Heart left ventricle (tissue), 13 donors: Measurements from ENCODE around the gene SUMF1.

Experiments used
- CTCF ChIP-seq, 12 donors: fragments of 200-600 bp; sonication (generic) in 4 of 12; IDR thresholded peaks; one replicate each; pipeline versions ENCODE4 v1.5.0 to v1.8.0; 2018 to 2022; ENCODE audit warnings: antibody characterized with exemption in 12 of 12, mild to moderate bottlenecking in 5 of 12
- POLR2A ChIP-seq, 2 donors: fragments of 450-650 bp; IDR thresholded peaks; one replicate each; pipeline ENCODE4 v1.6.1; 2017; ENCODE audit warnings: antibody characterized with exemption in 2 of 2, mild to moderate bottlenecking in 2 of 2, moderate library complexity in 2 of 2
- donor health status: ischemic (EF 13 %, LVEDD 7.1; RV severe dilation, severe dysfunction).
- donor health status: DM: no; HTN: yes; CAD: no.
- donor health status: DM: no; HTN: no; CAD: no.
- donor health status: ischemic (EF 25% LVEDD 6.9; RV normal size, moderate dysfunction).
- donor health status: ischemic (EF 25% LVEDD 5.7; RV mildly dilated, moderate dysfunction).
- donor health status: ischemic (EF 35%, LVEDD 5.7; RV mildly dilated, moderate dysfunction).
- donor health status: nonischemic (EF 11% LVEDD 7.7; RV severe dilation, severe dysfunction).
- donor health status: DM: yes; HTN: yes; CAD: no.
- donor health status: PGD.
- donor health status: ischemic (EF 29% LVEDD 5.4; RV normal size, mild dysfunction).
- donor health status: nonischemic (EF 23%, LVEDD 6.1; RV moderate dilation, normal function).

DNA sequence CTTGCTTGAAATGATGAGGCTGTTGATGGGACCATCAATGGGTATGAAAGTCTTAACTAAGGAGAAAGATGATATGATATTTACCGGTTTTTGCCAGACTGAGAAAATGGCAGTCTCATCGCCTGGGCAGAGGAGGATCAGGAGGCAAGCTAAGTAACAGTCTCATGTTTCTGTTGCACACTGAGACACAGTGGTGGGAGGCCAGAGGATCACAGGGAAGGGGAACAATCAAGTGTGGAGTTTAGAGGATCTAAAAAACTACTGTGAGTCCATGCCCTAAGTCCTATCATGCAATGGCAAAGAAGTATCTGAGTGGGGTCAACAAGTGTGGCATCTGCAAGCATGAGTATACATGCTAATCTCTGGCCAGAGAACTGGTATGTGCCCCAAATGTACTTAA, 62.2 kb downstream of the SUMF1 start:
- TF ChIP-seq CTCF (IDR thresholded peaks at IDR 0.05) (no peak), POLR2A (IDR thresholded peaks at IDR 0.05) (no peak)
